GM19351 (cell line): Measurements from ENCODE around the gene OR4E2.
"Not testable (repeated sequence)": the region's sequence is repeated elsewhere in the genome, so short reads cannot be mapped to it uniquely, and the experiment has no call there.

Experiments used
- ATAC-seq: cut with Tn5 transposase; IDR thresholded peaks from one replicate; pipeline ENCODE4 v1.9.1; 2021; ENCODE audit warnings: mild to moderate bottlenecking, moderate library complexity; ENCODE audit not compliant: unreplicated experiment

The OR4E2 gene

GRCh38 chr14:21694425-21694824, 40.8 kb downstream of the OR4E2 start:
- no peak for ATAC-seq

- ATAC-seq, result not testable (repeated sequence)
These were observed 44.0 kb downstream of the OR4E2 start for GRCh38 chr14:21697662-21698061.

GRCh38 chr14:21698538-21698937, 44.9 kb downstream of the OR4E2 start:
- ATAC-seq, result not testable (repeated sequence)

- ATAC-seq, result no peak
These were observed 45.9 kb downstream of the OR4E2 start for GRCh38 chr14:21699551-21699950.

DNA sequence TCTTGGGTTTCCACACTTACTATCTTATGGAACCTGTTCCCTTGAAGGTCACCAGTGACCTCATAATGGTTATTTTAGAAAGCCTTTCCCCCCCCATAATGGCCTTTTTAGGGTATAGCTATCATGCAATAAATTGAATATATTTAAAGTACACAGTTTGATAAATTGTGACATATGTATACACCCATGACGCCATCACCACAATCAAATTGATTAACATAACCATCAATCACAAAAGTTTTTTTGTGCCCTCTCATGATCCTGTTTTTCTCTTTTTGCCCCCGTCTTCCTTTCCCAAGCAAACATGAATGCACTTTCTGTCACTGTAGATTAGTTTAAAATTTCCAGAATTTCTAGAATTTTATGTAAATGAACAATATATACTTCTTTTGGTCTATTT, 48.7 kb downstream of the OR4E2 start:
- no peak for ATAC-seq

DNA sequence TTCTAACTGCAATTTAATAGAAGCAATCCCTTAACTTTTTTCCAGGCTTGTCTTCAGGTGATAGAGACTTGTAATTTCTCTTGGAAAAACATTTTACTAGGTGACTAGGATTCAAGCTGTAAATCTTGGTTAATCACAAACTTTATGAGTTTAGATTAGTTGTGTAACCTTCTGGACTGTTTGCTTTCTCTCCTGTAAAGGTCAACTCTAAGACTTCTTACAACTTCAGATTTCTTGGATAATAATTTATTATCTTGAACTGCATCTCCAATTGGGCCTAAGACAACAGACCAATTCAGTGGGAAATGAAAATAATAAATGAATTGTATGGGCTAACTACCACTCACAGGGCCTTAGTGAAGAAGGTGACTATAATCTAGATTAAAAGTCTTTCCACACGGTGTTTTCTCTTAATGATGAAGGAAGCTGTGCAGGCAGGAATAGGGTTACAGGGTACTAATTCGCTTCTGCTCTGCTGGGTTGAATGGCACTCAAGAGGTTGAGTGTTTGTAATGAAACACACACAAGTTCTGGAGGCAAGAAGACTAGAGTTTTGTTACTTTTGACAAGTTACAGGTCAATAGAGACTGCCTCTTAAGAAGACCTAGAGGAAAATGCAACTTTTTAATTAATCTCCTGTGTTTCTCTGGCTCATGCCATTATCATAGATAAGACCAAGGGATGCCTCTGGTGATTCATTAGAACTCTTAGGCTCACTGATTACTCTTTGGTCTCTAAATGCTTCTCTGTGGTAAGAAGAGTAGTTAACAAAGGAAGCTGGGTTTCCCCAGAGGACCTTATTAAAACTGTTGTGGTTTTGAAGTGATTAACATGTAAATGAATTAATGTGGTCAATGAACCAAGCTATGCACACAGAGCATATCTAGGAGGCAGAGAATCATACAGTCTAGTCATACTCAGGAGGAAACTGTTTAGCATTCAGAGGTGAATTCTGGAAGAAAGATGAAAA, 50.0 kb downstream of the OR4E2 start:
- ATAC-seq, result no peak

DNA sequence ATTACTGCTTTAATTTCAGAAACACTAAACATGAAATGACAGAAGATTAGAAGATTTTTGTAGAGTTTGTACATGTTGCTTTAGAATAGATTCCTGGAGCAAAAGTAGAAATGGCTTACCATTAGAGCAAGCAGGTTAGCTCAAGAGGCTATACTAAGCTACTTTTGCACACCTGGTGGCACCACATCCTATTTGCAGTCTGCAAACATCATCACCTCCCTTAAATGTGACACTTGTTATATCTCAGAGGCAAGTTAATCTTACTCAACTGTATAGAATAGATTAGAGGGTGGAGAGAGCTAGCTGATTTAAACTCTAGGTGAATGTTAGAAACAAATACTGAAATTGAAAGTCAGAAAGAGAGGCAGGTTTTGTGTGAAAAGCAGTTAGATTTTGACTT, 50.7 kb downstream of the OR4E2 start:
- ATAC-seq, result no peak

DNA sequence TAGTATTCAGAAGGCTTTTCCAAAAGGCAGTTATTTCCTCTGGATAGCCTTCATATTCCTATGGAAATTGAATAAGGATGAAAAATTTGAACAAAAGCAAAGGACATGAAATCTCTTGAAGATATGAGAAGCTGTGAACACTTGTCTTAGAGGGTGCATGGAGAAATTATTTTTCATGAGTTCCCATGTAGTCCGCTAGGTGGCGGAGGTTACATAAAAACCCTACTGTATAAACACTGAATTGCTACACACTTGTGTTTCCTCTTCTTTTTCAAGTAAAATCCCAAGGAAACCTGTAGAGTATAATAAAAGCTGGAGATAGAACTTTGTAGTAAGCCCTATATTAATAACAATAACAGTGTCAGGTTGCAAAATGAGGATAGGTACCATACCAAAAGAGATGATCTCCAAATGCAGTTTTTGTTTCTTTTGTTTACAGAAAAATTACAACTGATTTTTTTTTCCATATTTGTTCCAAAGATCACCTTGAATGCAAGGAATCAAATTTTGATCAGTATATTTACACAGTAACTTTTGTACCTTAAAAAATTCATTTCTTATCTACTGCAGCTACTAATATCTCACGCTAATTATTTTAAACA, 57.8 kb downstream of the OR4E2 start:
- ATAC-seq, result no peak

GRCh38 chr14:21712036-21712435, 58.4 kb downstream of the OR4E2 start:
- ATAC-seq, result no peak

- no peak for ATAC-seq
These were observed 60.8 kb downstream of the OR4E2 start for GRCh38 chr14:21714318-21714929.
